Myocyte (in vitro differentiated cells): Measurements from ENCODE around the gene ZNF778. TPM values are rescaled to one million over a fixed set of nuclear protein-coding genes. Genes with fewer than 3 reads are reported as not detected.
"Not testable (repeated sequence)": the region's sequence is repeated elsewhere in the genome, so short reads cannot be mapped to it uniquely, and the experiment has no call there.

Experiments used
- DNase-seq: peaks from one replicate; pipeline ENCODE4 v3.0.0-alpha.2; 2012; ENCODE audit warnings: low read depth
- total RNA-seq: library from RNA; depleted of rRNA; stranded (reverse); fragments of >200 nt; gene quantifications from 2 replicates; pipeline ENCODE4 v1.2.3, GENCODE V29; 2014

ZNF778 gene
- total RNA-seq, 1 donor from 2014 or later = 20.0 TPM

GRCh38 chr16:89179656-89180315 lies 37.7 kb upstream of the ZNF778 start:
- DNase-seq = no peak

DNA sequence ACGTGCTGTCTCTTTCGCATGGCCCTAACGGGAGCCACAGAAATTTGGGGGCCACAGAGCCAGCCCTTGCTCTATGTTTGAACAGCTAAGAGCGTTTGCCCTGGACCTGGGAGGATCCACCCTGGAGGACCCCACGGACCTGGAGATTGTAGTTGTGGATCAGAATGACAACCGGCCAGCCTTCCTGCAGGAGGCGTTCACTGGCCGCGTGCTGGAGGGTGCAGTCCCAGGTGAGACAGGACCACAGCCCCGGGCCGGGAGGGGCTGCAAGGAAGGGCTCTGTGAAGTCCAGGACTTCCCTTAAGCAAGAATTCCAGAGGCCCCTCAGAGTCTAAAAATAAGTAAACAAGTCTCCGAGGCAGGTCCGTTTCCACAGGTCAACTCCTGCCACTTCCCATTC lies 34.0 kb upstream of the ZNF778 start:
- no peak for DNase-seq

DNA sequence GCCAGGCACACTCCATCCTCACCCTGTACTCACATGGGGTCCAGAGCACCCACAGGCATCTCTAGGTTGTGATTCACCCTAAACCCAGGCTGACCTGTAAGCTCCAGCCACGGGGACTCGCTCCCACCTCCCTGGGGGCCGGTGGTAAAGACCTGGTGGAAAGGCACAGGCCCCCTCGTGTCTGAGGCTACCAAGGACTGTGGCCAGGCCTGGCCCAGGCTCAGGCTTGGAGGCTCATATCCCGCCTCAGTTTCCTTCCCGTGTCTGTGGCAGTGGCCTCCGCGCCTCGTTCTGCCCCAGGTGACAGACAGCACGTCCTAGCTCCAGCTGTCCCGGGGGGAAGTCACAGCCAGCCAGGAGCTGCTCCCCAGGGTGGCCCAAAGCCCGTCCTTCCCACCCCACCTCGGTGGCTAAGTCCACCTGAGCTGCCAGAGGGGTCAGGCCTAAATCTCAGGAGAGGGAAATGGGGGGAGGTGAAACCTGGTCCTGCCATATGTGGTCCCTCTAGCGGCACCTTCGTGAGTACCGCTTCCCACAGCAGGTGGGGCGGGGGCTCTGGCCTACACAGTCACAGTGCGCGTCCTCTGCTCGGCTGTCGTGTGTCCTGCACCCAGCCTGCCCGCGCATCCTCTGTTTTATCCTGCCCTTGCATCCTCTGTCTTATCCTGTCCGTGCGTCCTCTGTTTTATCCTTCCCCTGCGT lies 33.4 kb upstream of the ZNF778 start:
- no peak for DNase-seq

- no peak for DNase-seq
Observed at GRCh38 chr16:89184677-89184932, 32.9 kb upstream of the ZNF778 start.

GRCh38 chr16:89184933-89185794 lies 32.3 kb upstream of the ZNF778 start:
- DNase-seq = peak; percentile 22

- not testable (repeated sequence) for DNase-seq
Observed at GRCh38 chr16:89185887-89186592, 31.5 kb upstream of the ZNF778 start.

GRCh38 chr16:89186593-89187031 lies 30.9 kb upstream of the ZNF778 start:
- not testable (repeated sequence) for DNase-seq

GRCh38 chr16:89187032-89187769 lies 30.3 kb upstream of the ZNF778 start:
- DNase-seq = peak; percentile 40

GRCh38 chr16:89187770-89188392 lies 29.6 kb upstream of the ZNF778 start:
- DNase-seq = peak; percentile 31

DNA sequence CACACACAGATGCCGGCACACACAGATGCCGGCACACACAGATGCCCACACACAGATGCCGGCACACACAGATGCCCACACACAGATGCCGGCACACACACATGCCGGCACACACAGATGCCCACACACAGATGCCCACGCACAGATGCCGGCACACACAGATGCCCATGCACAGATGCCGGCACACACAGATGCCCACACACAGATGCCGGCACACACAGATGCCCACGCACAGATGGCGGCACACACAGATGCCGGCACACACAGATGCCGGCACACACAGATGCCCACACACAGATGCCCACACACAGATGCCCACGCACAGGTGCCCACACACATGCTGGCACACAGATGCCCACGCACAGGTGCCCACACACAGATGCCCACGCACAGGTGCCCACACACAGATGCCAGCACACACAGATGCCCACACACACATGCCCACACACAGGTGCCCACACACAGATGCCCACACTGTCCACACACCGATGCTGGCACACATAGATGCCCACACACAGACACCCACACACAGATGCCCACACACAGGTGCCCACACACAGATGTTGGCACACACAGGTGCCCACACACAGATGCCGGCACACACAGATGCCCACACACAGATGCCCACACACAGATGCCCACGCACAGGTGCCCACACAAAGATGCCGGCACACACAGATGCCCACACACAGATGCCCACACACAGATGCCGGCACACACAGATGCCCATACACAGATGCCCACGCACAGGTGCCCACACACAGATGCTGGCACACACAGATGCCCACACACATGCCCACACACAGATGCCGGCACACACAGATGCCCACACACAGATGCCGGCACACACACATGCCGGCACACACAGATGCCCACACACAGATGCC lies 28.8 kb upstream of the ZNF778 start:
- not testable (repeated sequence) for DNase-seq

DNA sequence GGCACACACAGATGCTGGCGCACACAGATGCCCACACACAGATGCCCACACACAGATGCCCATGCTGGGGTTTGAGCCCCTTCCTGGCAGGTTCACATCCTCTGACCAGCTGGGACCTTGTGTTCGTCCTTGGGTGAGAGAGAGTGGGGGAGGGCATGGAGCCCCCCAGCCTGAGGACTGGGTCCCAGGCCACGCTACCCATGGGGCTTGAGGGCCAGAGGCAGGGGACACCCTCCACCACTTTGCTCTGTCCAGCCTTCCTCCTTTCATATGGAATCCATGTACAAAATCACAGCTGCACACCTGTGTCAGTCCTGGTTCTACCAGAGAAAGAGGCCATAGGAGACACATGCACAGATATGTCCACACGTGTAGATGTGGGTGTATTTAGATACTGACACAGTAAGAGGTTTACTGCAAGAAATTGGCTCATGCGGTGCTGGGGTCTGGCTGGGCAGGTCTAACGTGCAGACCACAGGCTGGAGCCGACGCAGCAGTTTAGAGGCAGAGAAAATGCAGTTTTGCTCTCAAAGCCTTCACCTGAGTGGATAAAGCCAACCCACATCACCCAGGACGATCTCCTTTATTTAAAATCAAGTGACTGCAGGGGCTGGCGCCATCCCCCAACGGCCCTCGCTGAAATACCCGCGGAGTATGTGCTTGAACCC lies 28.0 kb upstream of the ZNF778 start:
- no peak for DNase-seq

DNA sequence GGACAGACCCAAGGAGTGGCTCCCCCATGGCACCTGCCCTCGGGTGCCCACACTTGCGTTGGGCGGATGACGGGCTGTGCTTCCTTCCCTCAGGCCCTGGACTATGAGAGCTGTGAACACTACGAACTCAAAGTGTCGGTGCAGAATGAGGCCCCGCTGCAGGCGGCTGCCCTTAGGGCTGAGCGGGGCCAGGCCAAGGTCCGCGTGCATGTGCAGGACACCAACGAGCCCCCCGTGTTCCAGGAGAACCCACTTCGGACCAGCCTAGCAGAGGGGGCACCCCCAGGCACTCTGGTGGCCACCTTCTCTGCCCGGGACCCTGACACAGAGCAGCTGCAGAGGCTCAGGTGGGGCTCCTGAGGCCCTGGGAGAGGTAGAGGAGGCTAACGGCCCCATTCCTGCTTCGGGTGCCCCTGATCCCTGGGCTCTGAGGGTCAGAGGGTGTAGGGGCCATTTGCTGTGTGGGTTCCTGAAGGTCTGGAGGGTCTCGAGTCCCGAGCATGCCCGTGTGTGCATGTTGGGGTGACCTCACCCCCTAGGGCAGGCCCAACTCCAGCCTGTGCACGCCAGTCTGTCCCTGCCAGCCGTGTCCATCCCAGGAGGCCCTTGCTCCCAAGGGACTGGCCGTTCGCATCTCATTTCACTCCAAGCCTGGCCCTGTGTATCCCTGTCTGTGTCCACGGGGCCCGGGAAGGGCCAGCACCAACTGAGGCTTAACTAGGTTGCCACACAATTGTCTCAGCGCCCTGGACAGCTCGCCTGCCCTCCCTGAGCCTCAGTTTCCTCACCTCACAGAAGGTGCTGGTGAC lies 27.1 kb upstream of the ZNF778 start:
- no peak for DNase-seq

DNA sequence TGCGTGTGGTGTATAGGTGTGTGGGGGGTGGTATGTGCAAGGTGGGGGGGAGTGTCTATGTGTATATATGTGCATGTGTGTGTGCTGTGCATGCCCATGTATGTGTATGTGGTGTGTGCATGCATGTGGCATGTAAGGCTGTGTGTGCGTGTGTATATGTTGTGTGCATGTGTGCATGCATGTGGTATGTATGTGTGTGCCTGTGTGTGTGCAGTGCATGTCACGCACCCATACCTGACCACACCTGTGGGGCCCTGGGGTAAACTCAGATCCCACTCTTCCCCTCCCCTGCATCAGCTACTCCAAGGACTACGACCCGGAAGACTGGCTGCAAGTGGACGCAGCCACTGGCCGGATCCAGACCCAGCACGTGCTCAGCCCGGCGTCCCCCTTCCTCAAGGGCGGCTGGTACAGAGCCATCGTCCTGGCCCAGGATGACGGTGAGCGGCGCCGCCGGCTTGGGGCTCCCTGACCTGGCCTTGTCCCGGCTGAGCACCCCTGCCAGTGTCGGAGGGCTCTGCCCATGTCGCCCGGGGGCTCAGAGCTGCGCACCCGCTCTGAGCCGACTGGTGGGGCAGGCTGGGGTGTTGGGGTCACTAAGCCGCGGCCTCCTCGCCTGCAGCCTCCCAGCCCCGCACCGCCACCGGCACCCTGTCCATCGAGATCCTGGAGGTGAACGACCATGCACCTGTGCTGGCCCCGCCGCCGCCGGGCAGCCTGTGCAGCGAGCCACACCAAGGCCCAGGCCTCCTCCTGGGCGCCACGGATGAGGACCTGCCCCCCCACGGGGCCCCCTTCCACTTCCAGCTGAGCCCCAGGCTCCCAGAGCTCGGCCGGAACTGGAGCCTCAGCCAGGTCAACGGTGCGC lies 26.2 kb upstream of the ZNF778 start:
- no peak for DNase-seq

DNA sequence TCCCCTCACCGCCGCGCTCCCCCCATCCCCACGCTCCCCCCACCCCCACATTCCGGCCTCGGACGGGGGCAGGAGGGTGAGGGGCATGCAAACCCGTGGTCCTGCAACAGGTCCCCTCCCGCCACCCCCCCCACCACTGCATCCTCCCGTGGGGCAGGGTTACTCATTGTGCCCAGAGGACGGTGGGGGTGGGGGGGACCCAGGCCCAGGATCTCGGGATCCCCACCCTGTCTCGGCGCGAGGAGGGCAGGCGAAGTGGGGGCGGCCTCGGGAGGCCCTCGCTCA lies 25.7 kb upstream of the ZNF778 start:
- no peak for DNase-seq

- DNase-seq = not testable (repeated sequence)
Observed at GRCh38 chr16:89192186-89192955, 25.1 kb upstream of the ZNF778 start.

- no peak for DNase-seq
Observed at GRCh38 chr16:89192956-89193575, 24.4 kb upstream of the ZNF778 start.
